Glutamatergic neuron (in vitro differentiated cells): Measurements from ENCODE around the gene NLRP6. TPM values are rescaled to one million over a fixed set of nuclear protein-coding genes. Genes with fewer than 3 reads are reported as not detected.
"Not testable (repeated sequence)": the region's sequence is repeated elsewhere in the genome, so short reads cannot be mapped to it uniquely, and the experiment has no call there.

Experiments used
- DNase-seq: peaks from one replicate; pipeline ENCODE4 v3.0.0; 2022
- H3K27ac Mint-ChIP-seq: one replicate; pipeline ENCODE4 v1.8.0; 2020; ENCODE audit warnings: mild to moderate bottlenecking, mixed read lengths, inconsistent platforms; ENCODE audit not compliant: unreplicated experiment
- H3K27me3 Mint-ChIP-seq: one replicate; pipeline ENCODE4 v1.8.0; 2020; ENCODE audit warnings: mild to moderate bottlenecking, moderate library complexity, mixed read lengths, inconsistent platforms; ENCODE audit not compliant: unreplicated experiment
- H3K36me3 Mint-ChIP-seq: one replicate; pipeline ENCODE4 v1.8.0; 2020; ENCODE audit warnings: mild to moderate bottlenecking, mixed read lengths, inconsistent platforms; ENCODE audit not compliant: unreplicated experiment
- H3K4me1 Mint-ChIP-seq: one replicate; pipeline ENCODE4 v1.8.0; 2020; ENCODE audit warnings: mild to moderate bottlenecking, low read depth, mixed read lengths, inconsistent platforms; ENCODE audit not compliant: unreplicated experiment
- H3K4me3 Mint-ChIP-seq: one replicate; pipeline ENCODE4 v1.8.0; 2020; ENCODE audit warnings: mild to moderate bottlenecking, mixed read lengths, inconsistent platforms; ENCODE audit not compliant: unreplicated experiment
- H3K9me3 Mint-ChIP-seq: one replicate; pipeline ENCODE4 v1.8.0; 2020; ENCODE audit warnings: mild to moderate bottlenecking, moderate library complexity, mixed read lengths, inconsistent platforms; ENCODE audit not compliant: unreplicated experiment
- total RNA-seq: library from RNA; stranded (reverse); fragmentation: NEBNext Ultra II Directional; extraction: Animal tissue kit (Norgen Biotek cat#: 25700); gene quantifications from one replicate; pipeline ENCODE4 v1.2.1, GENCODE V29; 2021; ENCODE audit not compliant: unreplicated experiment
- TF ChIP-seq, protein P1 (sequence below): fragments of 200-600 bp; sonication (generic); IDR thresholded peaks from one replicate; pipeline ENCODE4 v1.5.0; 2021; ENCODE audit not compliant: partially characterized antibody, unreplicated experiment

The NLRP6 gene
- total RNA-seq, 1 donor from 2014 or later, result not detected

DNA sequence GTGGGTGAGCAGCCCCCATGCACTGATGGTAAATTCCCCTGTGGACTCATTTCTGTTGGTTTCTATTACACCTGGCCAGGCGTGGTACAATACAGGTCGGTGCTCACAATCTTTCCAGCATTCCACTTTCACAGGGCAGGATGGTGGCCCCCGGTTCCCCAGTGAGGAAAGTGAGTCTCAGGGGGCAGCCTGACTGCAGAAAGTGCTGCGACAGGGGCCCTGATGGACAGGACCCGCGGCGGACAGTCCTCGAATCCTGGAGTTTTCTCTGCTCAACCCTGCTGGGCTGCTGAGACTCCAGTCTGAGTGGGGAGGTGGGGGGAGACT is 7.7 kb downstream of the NLRP6 start:
- peaks cover 20% of the 10 kb centered on the region for H3K27me3 Mint-ChIP-seq
- no peak overlapping the region for H3K4me3 Mint-ChIP-seq
- peaks cover 13% of the 10 kb centered on the region for H3K9me3 Mint-ChIP-seq
- TF ChIP-seq, protein P1, sequence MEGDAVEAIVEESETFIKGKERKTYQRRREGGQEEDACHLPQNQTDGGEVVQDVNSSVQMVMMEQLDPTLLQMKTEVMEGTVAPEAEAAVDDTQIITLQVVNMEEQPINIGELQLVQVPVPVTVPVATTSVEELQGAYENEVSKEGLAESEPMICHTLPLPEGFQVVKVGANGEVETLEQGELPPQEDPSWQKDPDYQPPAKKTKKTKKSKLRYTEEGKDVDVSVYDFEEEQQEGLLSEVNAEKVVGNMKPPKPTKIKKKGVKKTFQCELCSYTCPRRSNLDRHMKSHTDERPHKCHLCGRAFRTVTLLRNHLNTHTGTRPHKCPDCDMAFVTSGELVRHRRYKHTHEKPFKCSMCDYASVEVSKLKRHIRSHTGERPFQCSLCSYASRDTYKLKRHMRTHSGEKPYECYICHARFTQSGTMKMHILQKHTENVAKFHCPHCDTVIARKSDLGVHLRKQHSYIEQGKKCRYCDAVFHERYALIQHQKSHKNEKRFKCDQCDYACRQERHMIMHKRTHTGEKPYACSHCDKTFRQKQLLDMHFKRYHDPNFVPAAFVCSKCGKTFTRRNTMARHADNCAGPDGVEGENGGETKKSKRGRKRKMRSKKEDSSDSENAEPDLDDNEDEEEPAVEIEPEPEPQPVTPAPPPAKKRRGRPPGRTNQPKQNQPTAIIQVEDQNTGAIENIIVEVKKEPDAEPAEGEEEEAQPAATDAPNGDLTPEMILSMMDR, result no peak
- no peak for DNase-seq
- no peak overlapping the region for H3K27ac Mint-ChIP-seq
- H3K4me1 Mint-ChIP-seq, result peaks cover 3% of the 10 kb centered on the region
- no peaks in the 10 kb centered on the region for H3K36me3 Mint-ChIP-seq

DNA sequence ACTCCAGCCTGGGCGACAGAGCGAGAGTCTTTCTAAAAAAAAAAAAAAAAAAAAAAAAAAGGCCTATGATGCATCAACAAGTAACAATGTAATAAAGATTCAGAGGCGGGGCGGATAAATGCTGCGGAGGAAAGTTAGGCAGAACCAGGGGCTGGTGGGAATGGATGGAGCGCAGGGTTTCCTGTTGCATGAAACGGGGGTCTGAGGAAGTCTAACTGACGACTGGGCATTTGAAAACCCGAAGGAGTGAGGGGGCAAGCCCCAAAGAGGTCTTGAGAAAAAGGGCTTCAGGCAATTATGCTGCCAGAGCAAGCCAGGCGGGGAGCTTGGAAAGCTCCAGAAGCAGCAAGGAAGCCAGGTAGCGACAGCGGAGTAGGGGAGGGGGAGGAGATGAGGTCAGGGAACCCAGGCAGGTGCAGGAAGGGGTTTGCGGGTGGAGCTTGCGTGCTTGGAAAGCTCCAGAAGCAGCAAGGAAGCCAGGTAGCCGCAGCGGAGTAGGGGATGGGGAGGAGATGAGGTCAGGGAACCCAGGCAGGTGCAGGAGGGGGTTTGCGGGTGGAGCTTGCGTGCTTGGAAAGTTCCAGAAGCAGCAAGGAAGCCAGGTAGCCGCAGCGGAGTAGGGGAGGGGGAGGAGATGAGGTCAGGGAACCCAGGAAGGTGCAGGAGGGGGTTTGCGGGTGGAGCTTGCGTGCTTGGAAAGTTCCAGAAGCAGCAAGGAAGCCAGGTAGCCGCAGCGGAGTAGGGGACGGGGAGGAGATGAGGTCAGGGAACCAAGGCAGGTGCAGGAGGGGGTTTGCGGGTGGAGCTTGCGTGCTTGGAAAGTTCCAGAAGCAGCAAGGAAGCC is 9.0 kb downstream of the NLRP6 start:
- H3K36me3 Mint-ChIP-seq, H3K27ac Mint-ChIP-seq, DNase-seq, H3K4me1 Mint-ChIP-seq, H3K4me3 Mint-ChIP-seq: not testable (repeated sequence)
- Mint-ChIP-seq H3K27me3 (peaks cover 20% of the 10 kb centered on the region), H3K9me3 (peaks cover 14% of the 10 kb centered on the region)

DNA sequence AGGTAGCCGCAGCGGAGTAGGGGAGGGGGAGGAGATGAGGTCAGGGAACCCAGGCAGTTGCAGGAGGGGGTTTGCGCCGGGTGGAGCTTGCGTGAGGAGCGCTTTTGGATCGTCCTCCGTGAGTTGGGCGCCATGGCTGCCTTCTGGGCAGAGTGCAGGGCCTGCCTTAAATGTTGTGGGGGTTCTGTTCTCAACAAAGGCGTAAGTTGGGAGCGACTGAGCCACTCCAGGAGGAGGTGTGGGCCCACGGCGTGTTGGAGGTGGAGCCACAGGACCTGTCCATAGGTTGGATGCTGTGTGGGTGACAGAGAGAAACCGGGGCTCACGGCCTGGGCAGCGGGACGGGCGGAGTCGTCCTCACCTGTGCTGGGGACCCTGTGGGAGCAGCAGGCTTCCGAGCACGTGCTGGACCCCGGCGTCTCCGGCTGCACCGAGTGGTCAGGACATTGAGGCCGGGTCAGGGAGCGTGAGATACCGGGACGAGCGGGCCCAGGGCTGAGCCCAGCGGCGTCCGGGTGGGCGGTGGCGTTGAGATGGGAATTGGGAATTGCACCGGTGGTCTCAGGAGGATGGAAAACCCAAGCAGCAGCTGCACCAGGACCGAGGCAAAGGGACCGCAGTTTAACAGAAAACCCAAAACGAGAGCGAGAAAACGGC is 9.7 kb downstream of the NLRP6 start:
- Mint-ChIP-seq H3K4me3 (peak overlapping the region; percentile 77), H3K36me3 (no peaks in the 10 kb centered on the region), H3K9me3 (peaks cover 13% of the 10 kb centered on the region), H3K4me1 (peaks cover 1% of the 10 kb centered on the region), H3K27ac (no peak overlapping the region), H3K27me3 (peaks cover 13% of the 10 kb centered on the region)
- no peak for DNase-seq
- TF ChIP-seq, protein P1, result no peak

DNA sequence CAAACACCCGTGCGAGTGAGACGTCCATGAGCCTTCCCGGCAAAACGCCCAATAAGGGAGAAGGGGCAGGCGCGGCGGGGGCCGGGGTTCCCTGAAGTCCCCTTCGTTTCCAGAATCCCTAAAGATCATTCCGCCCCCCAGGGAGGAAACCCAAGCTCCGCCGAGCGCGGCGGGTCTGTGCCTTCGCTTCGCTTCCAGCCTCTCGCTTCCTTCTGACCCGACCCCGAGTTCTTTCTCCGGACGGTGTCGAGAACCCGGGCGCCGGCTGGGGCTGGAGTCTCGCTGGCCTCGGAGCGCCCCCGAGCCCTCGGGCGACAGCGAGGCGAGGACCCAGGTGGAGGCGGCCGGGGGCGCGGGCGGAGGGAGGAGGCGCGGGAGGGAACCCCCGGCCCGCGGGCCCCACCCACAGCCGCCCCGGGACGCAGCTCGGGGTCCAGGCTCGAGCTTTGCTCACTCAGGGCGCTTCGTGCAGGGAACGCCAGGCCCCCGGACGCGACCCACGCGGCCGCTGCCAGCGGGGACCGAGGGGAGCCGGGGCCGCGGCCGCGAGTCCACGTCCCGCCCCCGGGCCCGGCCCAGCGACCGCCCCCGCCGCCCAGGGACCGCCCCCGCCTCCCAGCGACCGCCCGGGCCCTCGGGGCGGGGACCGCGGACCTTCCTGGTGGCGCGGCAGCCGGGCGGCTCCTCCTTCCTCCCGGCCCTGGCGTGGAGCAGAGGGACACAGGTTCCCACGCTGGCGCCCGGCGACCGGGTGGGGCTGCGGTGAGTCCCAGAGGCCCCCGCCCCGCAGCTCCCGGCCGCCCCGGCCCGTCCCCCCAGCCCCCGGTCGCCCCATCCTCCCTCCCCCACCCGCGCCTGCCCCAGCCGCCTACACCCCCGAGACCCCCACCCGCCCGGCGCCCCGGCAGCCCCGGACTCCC is 10.5 kb downstream of the NLRP6 start, which contains the start of gene PGGHG:
TSS of gene PGGHG (plus strand) at position 649 of the 920 bp plus-strand sequence. CDS start 691 bp downstream, outside the sequence.
- H3K9me3 Mint-ChIP-seq, result peaks cover 8% of the 10 kb centered on the region
- no peaks in the 10 kb centered on the region for H3K36me3 Mint-ChIP-seq
- H3K4me3 Mint-ChIP-seq, result peak within 1 kb of the TSS; percentile 77
- peaks cover 11% of the 10 kb centered on the region for H3K27me3 Mint-ChIP-seq
- no peak within 1 kb of the TSS for H3K27ac Mint-ChIP-seq
- TF ChIP-seq, protein P1, result no peak
- peak; percentile 70 for DNase-seq
- H3K4me1 Mint-ChIP-seq, result no peaks in the 10 kb centered on the region

DNA sequence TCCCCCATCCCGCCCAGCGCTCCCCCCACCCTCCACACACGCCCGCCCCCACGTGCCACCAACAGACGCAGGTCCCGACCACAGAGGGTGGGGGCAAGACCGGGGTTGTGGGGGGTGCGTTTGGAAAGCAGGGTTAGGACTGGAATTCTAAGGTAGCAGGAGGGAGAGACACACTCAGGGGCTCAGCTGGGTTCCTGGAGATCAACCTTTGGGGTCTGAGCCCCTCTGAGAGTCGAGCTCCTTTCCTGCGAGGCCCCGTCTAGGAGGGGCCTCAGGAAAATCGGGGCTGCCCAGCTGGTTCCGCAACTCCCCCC is 11.1 kb downstream of the NLRP6 start:
- Mint-ChIP-seq H3K27me3 (peaks cover 11% of the 10 kb centered on the region), H3K9me3 (peaks cover 7% of the 10 kb centered on the region), H3K27ac (no peak overlapping the region), H3K4me1 (no peaks in the 10 kb centered on the region), H3K36me3 (no peaks in the 10 kb centered on the region), H3K4me3 (no peak overlapping the region)
- TF ChIP-seq, protein P1, result no peak
- no peak for DNase-seq
